ENCODE measurements around the gene JARID2. TPM values are rescaled to one million over a fixed set of nuclear protein-coding genes. Genes with fewer than 3 reads are reported as not detected.

The JARID2 gene
- total RNA-seq, 1 donor from 2014 or later, result 65.6 TPM

GRCh38 chr6:15375018-15375417, 129.1 kb downstream of the JARID2 start:
- H3K4me3 Mint-ChIP-seq (ENCODE audit: low read depth), result no peak overlapping the region
- no peak overlapping the region for H3K27ac Mint-ChIP-seq
- peaks cover 6% of the 10 kb centered on the region for H3K4me1 Mint-ChIP-seq (ENCODE audit: low read depth)
- no peak for TF ChIP-seq CTCF (IDR thresholded peaks at IDR 0.05; ENCODE audit: unreplicated experiment)
- DNase-seq (ENCODE audit: low spot score, unreplicated experiment), result no peak
- H3K9me3 Mint-ChIP-seq (ENCODE audit: low read depth), result no peaks in the 10 kb centered on the region
- H3K36me3 Mint-ChIP-seq (ENCODE audit: insufficient read depth), result peaks cover 5% of the 10 kb centered on the region
- H3K27me3 Mint-ChIP-seq, result no peaks in the 10 kb centered on the region

- no peaks in the 10 kb centered on the region for H3K9me3 Mint-ChIP-seq (ENCODE audit: low read depth)
- no peak for DNase-seq (ENCODE audit: low spot score, unreplicated experiment)
- H3K27ac Mint-ChIP-seq, result no peak overlapping the region
- TF ChIP-seq CTCF (IDR thresholded peaks at IDR 0.05; ENCODE audit: unreplicated experiment), result no peak
- peaks cover 5% of the 10 kb centered on the region for H3K36me3 Mint-ChIP-seq (ENCODE audit: insufficient read depth)
- H3K4me3 Mint-ChIP-seq (ENCODE audit: low read depth), result no peak overlapping the region
- H3K27me3 Mint-ChIP-seq, result no peaks in the 10 kb centered on the region
- H3K4me1 Mint-ChIP-seq (ENCODE audit: low read depth), result peaks cover 5% of the 10 kb centered on the region
Measured at GRCh38 chr6:15375638-15376290, 129.9 kb downstream of the JARID2 start.

- H3K4me1 Mint-ChIP-seq (ENCODE audit: low read depth), result peaks cover 6% of the 10 kb centered on the region
- no peak overlapping the region for H3K27ac Mint-ChIP-seq
Measured at GRCh38 chr6:15376900-15377487, 131.1 kb downstream of the JARID2 start.

GRCh38 chr6:15378272-15378671, 132.4 kb downstream of the JARID2 start:
- no peak for DNase-seq (ENCODE audit: low spot score, unreplicated experiment)
- H3K27me3 Mint-ChIP-seq, result no peaks in the 10 kb centered on the region
- H3K36me3 Mint-ChIP-seq (ENCODE audit: insufficient read depth), result peaks cover 5% of the 10 kb centered on the region
- H3K4me1 Mint-ChIP-seq (ENCODE audit: low read depth), result peaks cover 9% of the 10 kb centered on the region
- H3K27ac Mint-ChIP-seq, result no peak overlapping the region
- TF ChIP-seq CTCF (IDR thresholded peaks at IDR 0.05; ENCODE audit: unreplicated experiment), result no peak
- H3K9me3 Mint-ChIP-seq (ENCODE audit: low read depth), result no peaks in the 10 kb centered on the region
- no peak overlapping the region for H3K4me3 Mint-ChIP-seq (ENCODE audit: low read depth)

More at GRCh38 chr6:15376900-15377487, 131.1 kb downstream of the JARID2 start:
- no peak for DNase-seq (ENCODE audit: low spot score, unreplicated experiment)
- Mint-ChIP-seq H3K36me3 (ENCODE audit: insufficient read depth) (peaks cover 5% of the 10 kb centered on the region), H3K4me3 (ENCODE audit: low read depth) (no peak overlapping the region), H3K9me3 (ENCODE audit: low read depth) (no peaks in the 10 kb centered on the region), H3K27me3 (no peaks in the 10 kb centered on the region)
- TF ChIP-seq CTCF (IDR thresholded peaks at IDR 0.05; ENCODE audit: unreplicated experiment), result no peak

- peaks cover 5% of the 10 kb centered on the region for H3K36me3 Mint-ChIP-seq (ENCODE audit: insufficient read depth)
- no peak overlapping the region for H3K27ac Mint-ChIP-seq
- no peaks in the 10 kb centered on the region for H3K9me3 Mint-ChIP-seq (ENCODE audit: low read depth)
- no peak for TF ChIP-seq CTCF (IDR thresholded peaks at IDR 0.05; ENCODE audit: unreplicated experiment)
- H3K27me3 Mint-ChIP-seq, result no peaks in the 10 kb centered on the region
- H3K4me3 Mint-ChIP-seq (ENCODE audit: low read depth), result no peak overlapping the region
- no peak for DNase-seq (ENCODE audit: low spot score, unreplicated experiment)
- H3K4me1 Mint-ChIP-seq (ENCODE audit: low read depth), result peaks cover 9% of the 10 kb centered on the region
Measured at GRCh38 chr6:15378866-15379265, 133.0 kb downstream of the JARID2 start.

Data from progenitor cell of endocrine pancreas (in vitro differentiated cells).